HG02642 (cell line): ENCODE measurements around the gene CCDC91.
"Not testable (repeated sequence)": the region's sequence is repeated elsewhere in the genome, so short reads cannot be mapped to it uniquely, and the experiment has no call there.

Experiments
- ATAC-seq: cut with Tn5 transposase; IDR thresholded peaks from one replicate; pipeline ENCODE4 v1.9.1; 2021; ENCODE audit warnings: mild to moderate bottlenecking; ENCODE audit not compliant: unreplicated experiment, poor library complexity

CCDC91 gene

GRCh38 chr12:28227251-28227650 is 37.0 kb downstream of the CCDC91 start:
- no peak for ATAC-seq

- ATAC-seq: no peak
Observed at GRCh38 chr12:28231248-28231647, 41.0 kb downstream of the CCDC91 start.

GRCh38 chr12:28232211-28232928 is 42.1 kb downstream of the CCDC91 start:
- peak; percentile 50 for ATAC-seq

- no peak for ATAC-seq
Observed at GRCh38 chr12:28234444-28234843, 44.2 kb downstream of the CCDC91 start.

GRCh38 chr12:28235015-28235414 is 44.8 kb downstream of the CCDC91 start:
- ATAC-seq: no peak

GRCh38 chr12:28235985-28236384 is 45.7 kb downstream of the CCDC91 start:
- ATAC-seq: no peak

- ATAC-seq: no peak
Observed at GRCh38 chr12:28237423-28237822, 47.2 kb downstream of the CCDC91 start.

- no peak for ATAC-seq
Observed at GRCh38 chr12:28239918-28240317, 49.7 kb downstream of the CCDC91 start.

GRCh38 chr12:28240853-28241252 is 50.6 kb downstream of the CCDC91 start:
- ATAC-seq: no peak

- ATAC-seq: no peak
Observed at GRCh38 chr12:28242129-28242495, 51.9 kb downstream of the CCDC91 start.

GRCh38 chr12:28242496-28243309 is 52.4 kb downstream of the CCDC91 start:
- no peak for ATAC-seq

- ATAC-seq: no peak
Observed at GRCh38 chr12:28243310-28243633, 53.0 kb downstream of the CCDC91 start.

GRCh38 chr12:28247806-28248205 is 57.5 kb downstream of the CCDC91 start:
- ATAC-seq: no peak

- no peak for ATAC-seq
Observed at GRCh38 chr12:28248555-28249145, 58.4 kb downstream of the CCDC91 start.

GRCh38 chr12:28253161-28253641 is 62.9 kb downstream of the CCDC91 start:
- peak; percentile 90 for ATAC-seq

- no peak for ATAC-seq
Observed at GRCh38 chr12:28257411-28257810, 67.2 kb downstream of the CCDC91 start.

- ATAC-seq: no peak
Observed at GRCh38 chr12:28258998-28259397, 68.7 kb downstream of the CCDC91 start.

GRCh38 chr12:28265435-28266042 is 75.3 kb downstream of the CCDC91 start:
- ATAC-seq: no peak

- not testable (repeated sequence) for ATAC-seq
Observed at GRCh38 chr12:28267920-28268607, 77.8 kb downstream of the CCDC91 start.

- no peak for ATAC-seq
Observed at GRCh38 chr12:28268608-28269229, 78.5 kb downstream of the CCDC91 start.
